Adipose tissue (tissue), 3 donors: ENCODE data around the gene ATG16L2. TPM values are rescaled to one million over a fixed set of nuclear protein-coding genes. Genes with fewer than 3 reads are reported as not detected.
"Not testable (repeated sequence)": the region's sequence is repeated elsewhere in the genome, so short reads cannot be mapped to it uniquely, and the experiment has no call there.

ENCODE experiments used
- H3K27ac ChIP-seq: one replicate; pipeline ENCODE4 v1.5.1; 2013; ENCODE audit warnings: low read depth, low read length
- WGBS, 3 donors: extraction: QIAGEN DNeasy Blood & Tissue Kit; methylation state at CpG; one replicate each; pipeline ENCODE4 v1.1.7; 2013; 5-methylcytosine and 5-hydroxymethylcytosine counted together
- polyA plus RNA-seq, 3 donors: library from polyadenylated mRNA; stranded (reverse); fragments of 200-250 nt; gene quantifications; one replicate each; pipeline ENCODE4 v1.2.3, GENCODE V29; 2013
- donor health status: healthy with polysubstance abuse.
- donor health status: Bipolar disorder and iron deficiency.
- donor health status: healthy.

The ATG16L2 gene
- polyA plus RNA-seq, 3 donors = 12.8 to 58.0 (median 26.1) TPM

DNA sequence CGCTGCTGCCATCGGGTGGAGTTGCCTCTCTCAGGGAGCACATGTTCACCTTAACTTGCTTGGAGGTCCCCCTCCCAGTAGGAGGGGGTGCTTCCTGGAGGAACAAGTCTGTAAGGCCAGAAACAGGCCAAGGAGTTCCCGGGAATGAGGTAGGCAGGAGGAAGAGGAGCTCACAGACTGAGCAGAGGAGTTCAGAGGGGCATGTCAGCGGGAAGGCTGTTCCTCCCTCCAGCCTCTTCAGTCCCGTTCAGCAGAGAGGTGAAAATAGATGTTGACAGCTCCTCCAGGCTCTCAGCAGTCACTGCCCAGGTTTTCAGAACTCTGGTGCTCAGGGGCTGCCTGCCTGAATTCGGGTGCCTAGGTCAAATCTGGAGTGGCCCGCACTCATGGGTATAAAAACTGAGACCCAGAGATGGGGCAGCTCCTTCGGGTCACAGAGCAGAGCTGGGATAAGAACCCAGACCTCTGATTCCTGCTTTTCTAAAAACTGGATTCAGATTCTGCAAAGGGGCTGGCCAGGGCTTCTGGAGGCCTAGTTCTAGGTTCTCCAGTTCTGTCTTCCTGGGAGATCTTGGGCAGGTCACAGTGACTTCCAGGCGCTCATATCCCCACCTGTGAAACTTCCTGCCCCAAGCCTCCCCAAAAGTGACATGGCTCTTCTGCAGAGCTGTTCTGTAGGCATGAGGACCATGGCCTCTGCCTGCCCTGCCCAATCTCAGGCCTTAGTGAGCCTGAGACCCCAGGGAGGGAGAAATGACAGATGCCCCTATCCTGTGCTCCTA lies 18.3 kb downstream of the ATG16L2 start:
- 65 to 74% (median 72%) methylated on average over 9 of the region's 9 CpGs for WGBS, 3 donors
- no peak overlapping the region for H3K27ac ChIP-seq

DNA sequence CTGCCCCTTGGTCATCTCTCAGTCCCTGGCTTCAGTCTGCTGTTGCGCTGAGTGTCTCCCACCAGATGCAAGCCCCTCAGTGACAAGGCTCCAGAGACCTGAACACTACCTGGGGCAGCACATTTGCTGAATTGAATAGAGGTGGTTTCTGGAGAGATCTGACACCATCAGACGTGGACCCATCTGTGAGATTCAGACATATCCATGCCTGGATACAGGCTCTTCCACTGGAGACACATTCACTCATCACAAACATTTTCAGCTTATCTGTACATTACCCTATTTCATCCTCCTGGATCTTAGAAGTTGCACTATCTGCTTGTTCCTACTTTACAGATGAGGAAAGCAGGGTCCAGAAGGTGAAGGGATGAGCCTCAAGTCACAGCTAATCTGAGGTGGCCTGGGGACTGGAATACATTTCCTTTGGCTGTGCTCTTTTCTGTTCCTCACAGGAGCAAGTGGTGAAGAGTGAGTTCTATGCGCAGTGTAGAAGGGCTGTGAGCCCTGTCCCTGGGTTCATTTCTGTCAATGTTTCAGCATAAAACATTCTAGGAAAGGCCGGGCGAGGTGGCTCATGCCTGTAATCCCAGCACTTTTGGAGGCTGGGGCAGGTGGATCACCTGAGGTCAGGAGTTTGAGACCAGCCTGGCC lies 19.0 kb downstream of the ATG16L2 start:
- WGBS, 3 donors = 91 to 97% (median 94%) methylated on average over 5 of the region's 5 CpGs
- no peak overlapping the region for H3K27ac ChIP-seq

GRCh38 chr11:72833811-72834493 lies 19.7 kb downstream of the ATG16L2 start:
- no peak overlapping the region for H3K27ac ChIP-seq
- 38 to 68% (median 51%) methylated on average over 8 of the region's 8 CpGs for WGBS, 3 donors

- 38 to 83% (median 46%) methylated on average over 5 of the region's 5 CpGs for WGBS, 3 donors
- peak overlapping the region; percentile 41 for H3K27ac ChIP-seq
These were observed 20.7 kb downstream of the ATG16L2 start for GRCh38 chr11:72834905-72835304.

DNA sequence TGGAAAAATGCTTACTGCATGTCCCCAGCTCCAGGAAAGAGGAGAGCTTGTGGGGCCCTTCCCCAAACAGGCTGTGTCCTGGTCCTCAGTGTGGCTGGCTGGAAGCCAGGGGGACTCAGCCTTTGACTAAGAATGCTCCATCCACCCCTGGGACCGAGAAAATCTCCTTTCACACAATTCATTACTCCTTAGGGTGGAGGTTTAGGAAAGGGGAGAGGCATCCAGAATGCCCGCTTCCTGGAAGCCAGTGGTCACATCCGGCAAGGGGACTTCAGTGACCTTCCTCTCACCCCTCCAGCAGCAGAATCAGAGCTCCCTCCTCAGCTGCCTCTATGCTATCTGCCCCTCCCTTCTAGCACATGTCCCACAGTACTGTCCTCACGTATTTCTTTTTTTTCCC lies 21.9 kb downstream of the ATG16L2 start:
- 45 to 74% (median 48%) methylated on average over 4 of the region's 4 CpGs for WGBS, 3 donors
- no peak overlapping the region for H3K27ac ChIP-seq

- 63 to 77% (median 77%) methylated on average over 4 of the region's 4 CpGs for WGBS, 3 donors
- H3K27ac ChIP-seq = no peak overlapping the region
These were observed 24.6 kb downstream of the ATG16L2 start for GRCh38 chr11:72838691-72839305.

DNA sequence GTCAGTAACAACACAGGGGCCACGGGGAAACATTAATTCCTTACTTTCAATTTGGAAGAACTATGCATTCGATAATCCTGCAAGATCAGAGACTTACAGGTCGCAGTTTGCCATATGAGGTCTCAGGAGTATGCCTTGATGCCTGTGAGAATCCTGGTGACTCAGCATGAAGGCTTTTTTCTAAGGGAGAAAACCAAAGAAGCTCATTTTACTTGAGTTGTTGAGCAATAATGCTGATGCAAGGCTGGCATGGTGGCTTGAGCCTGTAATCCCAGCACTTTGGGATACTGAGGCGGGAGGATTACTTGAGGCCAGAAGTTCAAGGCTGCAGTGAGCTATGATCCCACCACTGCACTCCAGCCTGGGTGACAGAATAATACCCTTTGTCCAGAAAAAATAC lies 26.6 kb downstream of the ATG16L2 start:
- WGBS, 3 donors = 73 to 97% (median 89%) methylated on average over 4 of the region's 4 CpGs
- H3K27ac ChIP-seq = no peak overlapping the region

DNA sequence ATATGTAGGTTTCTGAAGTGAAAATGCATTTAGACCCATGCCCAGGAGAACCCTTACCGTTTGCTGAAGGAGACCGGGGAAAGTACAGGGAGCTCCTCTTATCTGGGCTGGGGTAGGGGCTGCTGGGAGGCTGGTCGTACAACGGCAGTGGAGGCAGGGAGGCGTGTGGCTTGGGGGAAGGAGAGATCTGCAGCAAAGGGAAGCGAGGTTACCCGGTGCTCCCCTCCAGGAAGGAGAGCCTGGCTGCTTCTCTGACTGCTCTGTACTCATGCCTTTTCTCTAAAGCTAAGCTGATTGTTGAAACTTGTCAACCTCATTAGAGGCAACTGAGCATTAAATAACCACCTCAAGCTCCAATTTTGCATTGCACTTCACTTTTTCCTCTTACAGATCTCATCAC lies 27.2 kb downstream of the ATG16L2 start:
- no peak overlapping the region for H3K27ac ChIP-seq
- 85 to 89% (median 85%) methylated on average over 7 of the region's 7 CpGs for WGBS, 3 donors

- 81 to 86% (median 83%) methylated on average over 5 of the region's 5 CpGs for WGBS, 3 donors
- no peak overlapping the region for H3K27ac ChIP-seq
These were observed 27.9 kb downstream of the ATG16L2 start for GRCh38 chr11:72842126-72842525.

DNA sequence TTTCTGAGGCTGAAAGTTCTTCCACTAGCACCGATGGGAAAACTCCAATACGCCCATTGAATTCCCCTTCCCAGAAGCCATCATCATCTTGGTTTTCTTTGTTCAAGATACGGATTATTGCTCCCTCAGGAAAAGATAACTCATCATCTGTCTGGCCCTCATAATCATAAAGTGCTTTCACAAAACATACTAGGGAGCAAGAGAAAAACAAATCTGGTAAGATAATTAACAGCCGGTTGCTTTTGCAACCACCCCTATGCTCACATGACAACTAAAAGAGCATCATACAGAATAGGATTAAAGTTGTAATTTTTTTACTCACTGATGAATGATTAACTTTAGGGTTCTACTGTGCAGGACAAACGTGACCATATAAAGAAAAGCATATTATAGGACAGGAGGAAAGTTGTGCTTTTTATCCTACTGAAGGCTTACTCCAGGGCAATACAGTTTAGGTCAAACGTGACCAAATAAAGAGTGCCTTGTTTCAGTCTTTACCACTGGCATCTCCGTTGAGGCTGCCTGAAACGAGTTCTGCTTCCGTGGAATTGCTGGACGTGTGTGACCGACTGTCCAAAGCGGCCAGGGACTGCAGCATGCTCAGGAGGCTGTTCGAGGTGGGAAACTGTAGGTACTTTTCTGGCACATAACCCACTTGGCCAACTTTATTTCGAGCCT lies 28.6 kb downstream of the ATG16L2 start:
- 71 to 86% (median 80%) methylated on average over 14 of the region's 14 CpGs for WGBS, 3 donors
- no peak overlapping the region for H3K27ac ChIP-seq

DNA sequence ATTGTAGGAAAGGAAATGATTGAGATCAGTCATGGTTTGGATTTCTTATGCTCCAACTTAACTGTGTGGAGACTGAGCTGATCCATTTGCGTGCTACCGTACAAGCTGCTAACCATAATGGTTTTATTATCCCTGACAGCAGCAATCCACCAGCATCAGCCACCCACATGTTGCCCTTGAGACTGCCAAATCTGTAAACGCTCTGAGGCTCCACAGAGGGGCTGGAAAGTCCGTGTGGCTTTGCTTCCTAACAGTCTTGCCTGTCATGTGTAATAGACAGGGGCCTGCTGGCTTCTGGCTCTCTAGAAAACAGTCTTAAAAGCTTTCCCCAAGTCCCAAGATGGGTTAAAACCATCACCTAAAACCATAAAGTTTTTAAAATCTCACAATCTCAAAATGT lies 30.1 kb downstream of the ATG16L2 start:
- WGBS, 3 donors = 74 to 84% (median 80%) methylated on average over 4 of the region's 4 CpGs
- no peak overlapping the region for H3K27ac ChIP-seq

GRCh38 chr11:72848846-72849466 lies 34.7 kb downstream of the ATG16L2 start:
- 67 to 75% (median 70%) methylated on average over 6 of the region's 6 CpGs for WGBS, 3 donors
- no peak overlapping the region for H3K27ac ChIP-seq

- 72 to 94% (median 80%) methylated on average over 3 of the region's 3 CpGs for WGBS, 3 donors
- no peak overlapping the region for H3K27ac ChIP-seq
These were observed 36.6 kb downstream of the ATG16L2 start for GRCh38 chr11:72850832-72851231.

DNA sequence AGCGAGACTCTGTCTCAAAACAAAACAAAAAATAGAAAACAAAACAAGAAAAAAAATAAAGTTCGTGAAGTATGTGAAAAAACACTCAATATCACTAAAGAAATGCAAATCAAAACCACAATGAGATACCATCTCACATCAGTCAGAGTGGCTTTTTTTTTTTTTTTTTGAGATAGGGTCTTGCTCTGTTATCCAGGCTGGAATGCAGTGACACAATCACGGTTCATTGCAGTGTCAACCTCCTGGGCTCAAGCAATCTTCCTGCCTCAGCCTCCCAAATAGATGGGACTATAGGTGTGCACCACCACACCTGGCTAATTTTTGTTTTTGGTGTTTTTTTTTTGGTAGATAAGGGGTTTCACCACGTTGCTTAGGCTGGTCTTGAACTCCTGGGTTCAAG lies 37.5 kb downstream of the ATG16L2 start:
- H3K27ac ChIP-seq = no peak overlapping the region

DNA sequence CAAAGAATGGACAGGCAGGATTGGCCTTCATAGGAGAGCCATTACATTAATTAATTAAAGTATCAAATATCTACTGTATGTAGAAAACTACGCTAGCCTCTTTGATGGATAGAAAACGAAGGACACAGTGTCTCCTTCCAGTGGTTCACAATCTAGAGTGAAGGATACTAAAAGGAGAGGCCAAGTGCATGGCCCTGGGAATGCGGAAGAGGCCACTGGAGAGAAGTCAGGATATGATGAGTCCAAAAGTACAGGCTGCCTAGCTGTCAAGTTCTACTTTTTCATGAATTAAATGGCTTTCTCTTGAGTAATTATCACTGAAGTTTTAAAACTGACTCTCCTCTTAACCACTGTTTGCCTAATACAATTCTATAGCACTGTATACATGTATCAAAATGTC lies 41.9 kb downstream of the ATG16L2 start:
- 69 to 88% (median 84%) methylated on average over 3 of the region's 3 CpGs for WGBS, 3 donors
- no peak overlapping the region for H3K27ac ChIP-seq

More for the DNA sequence above, 37.5 kb downstream of the ATG16L2 start:
- 89 to 94% (median 92%) methylated on average over 4 of the region's 4 CpGs for WGBS, 3 donors

GRCh38 chr11:72856551-72857345 lies 42.5 kb downstream of the ATG16L2 start:
- no peak overlapping the region for H3K27ac ChIP-seq
- WGBS, 3 donors = 6 to 25% (median 22%) methylated on average over 3 of the region's 3 CpGs

DNA sequence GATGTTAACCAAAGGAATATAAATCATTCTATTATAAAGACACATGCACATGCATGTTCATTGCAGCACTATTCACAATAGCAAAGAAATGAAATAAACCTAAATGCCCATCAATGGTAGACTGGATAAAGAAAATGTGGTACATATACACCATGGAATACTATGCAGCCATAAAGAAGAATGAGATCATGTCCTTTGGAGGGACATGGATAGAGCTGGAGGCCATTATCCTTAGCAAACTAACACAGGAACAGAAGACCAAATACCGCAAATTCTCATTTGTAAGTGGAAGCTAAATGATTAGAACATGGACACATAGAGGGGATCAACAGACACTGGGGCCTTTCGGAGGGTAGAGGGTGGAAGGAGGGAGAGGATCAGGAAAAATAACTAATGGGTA lies 44.1 kb downstream of the ATG16L2 start:
- WGBS, 3 donors = 99 to 100% (median 100%) methylated on average over 2 of the region's 2 CpGs

More for the DNA sequence above, 44.1 kb downstream of the ATG16L2 start:
- H3K27ac ChIP-seq = not testable (repeated sequence)
